ENCODE measurements around the gene ST7. TPM values are rescaled to one million over a fixed set of nuclear protein-coding genes. Genes with fewer than 3 reads are reported as not detected.

ST7 gene
- total RNA-seq, 1 experiment from 2014 or later = 22.6 TPM

DNA sequence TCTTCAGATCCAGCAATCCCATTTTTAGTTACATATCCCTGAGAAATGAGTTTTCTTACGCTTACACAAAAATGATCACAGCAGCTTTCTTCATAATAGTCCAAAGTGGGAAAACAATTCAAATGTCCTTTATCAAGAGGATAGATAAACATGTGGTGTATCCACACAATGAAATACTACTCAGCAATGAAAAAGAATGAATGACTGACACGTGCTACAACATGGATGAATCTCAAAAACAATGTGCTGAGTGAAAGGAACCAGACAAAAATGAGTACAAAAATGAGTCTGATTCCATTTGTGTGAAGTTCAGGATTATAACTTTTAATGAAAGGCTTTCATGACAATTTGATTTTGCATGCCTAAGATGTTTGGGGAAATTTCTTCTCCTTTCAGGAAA lies 230.4 kb downstream of the ST7 start:
- DNase-seq (ENCODE audit: low read depth) = no peak
- in situ Hi-C loops (cut with HindIII; ENCODE audit: low pct_unique_long_range_greater_than_20kb, low sequenced_read_pairs) = no loop called here

DNA sequence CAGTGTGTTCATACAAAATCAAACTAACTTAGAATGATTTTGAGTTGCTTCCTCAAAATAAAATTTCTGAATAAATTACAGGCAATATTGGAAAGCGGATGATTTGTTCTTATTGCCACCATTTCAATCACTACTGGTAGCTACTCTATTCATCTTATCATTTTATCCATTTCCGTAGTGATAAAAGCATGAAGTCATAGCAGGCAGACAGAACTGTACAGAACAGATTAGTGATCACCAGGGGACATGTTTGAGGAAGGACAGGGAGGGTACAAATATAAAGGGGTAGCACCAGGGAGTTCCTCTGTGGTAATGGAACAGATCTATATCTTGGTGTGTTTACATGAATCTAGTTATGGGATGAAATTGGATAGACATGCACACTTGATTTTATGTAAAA lies 231.1 kb downstream of the ST7 start:
- in situ Hi-C loops (cut with HindIII; ENCODE audit: low pct_unique_long_range_greater_than_20kb, low sequenced_read_pairs) = no loop called here
- no peak for DNase-seq (ENCODE audit: low read depth)

DNA sequence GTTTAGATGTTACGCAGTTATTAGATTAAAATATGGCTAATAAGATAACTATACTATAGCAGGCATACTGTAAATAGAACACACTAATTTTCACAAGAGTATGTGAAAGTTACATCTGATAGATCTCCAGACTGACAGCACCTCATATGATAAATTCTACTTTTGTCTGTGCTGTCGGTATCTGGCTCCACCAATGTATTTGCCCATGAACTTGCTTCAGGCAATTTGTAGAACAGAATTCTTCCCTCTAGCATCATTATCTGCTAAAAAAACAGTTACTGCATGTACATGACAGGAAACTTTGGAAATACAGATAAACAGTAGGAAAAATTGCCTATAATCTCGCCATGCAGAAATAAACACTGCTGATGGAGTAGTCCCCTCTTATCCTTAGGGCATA lies 231.8 kb downstream of the ST7 start:
- in situ Hi-C loops (cut with HindIII; ENCODE audit: low pct_unique_long_range_greater_than_20kb, low sequenced_read_pairs) = no loop called here

DNA sequence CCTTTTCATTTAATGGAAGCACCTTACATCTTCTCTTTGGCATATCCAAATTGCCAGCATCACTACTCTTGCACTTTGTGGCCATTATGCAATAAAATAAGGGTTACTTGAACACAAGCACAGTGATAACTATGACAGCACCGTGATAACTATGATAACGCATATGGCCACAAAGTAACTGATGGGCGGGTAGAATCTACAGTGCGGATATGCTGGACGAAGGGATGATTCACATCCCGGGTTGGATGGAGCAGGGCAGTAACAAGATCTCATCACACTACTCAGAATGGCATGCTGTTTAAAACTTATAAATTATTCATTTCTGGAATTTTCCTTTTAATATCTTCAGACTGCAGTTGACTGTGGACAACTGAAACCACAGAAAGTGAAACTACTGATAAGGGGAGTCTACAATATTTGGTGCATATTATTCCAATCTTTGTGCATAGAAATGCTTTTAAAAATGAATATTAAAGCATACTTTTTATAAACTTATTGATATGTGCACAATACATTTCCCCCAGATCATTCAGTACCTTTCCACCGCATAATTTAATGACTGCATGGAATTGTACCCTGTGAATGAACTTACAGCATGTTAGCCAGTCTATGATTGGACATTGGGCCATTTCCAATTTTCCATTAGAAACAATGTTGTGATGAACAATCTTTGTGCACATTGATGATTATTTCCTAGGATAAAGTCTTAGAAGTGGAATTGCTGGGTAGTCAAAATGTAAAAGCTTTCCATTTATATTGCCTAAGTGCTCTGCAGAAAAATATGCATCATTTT lies 233.1 kb downstream of the ST7 start:
- in situ Hi-C loops (cut with HindIII; ENCODE audit: low pct_unique_long_range_greater_than_20kb, low sequenced_read_pairs) = no loop called here
- DNase-seq (ENCODE audit: low read depth) = no peak

More for the DNA sequence above, 231.8 kb downstream of the ST7 start:
- no peak for DNase-seq (ENCODE audit: low read depth)

DNA sequence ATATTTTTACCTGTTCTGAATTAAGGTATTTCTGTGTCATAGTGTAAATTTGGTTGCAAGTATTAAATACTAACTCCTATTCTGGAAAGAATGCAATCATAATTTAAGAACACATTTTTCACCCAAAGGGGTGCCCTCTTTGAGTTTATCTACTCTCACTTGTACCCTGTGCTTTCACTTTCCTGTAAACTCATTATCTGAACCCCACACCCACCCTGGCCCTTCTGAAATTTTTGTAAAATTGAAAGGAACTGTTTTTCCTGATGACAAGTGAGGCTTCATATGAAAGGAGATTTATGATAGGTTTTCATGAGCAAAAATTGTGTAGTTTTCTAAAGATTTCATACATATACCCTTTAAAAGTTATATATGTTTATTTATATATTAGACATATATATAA lies 235.1 kb downstream of the ST7 start:
- in situ Hi-C loops (cut with HindIII; ENCODE audit: low pct_unique_long_range_greater_than_20kb, low sequenced_read_pairs) = no loop called here
- DNase-seq (ENCODE audit: low read depth) = no peak

DNA sequence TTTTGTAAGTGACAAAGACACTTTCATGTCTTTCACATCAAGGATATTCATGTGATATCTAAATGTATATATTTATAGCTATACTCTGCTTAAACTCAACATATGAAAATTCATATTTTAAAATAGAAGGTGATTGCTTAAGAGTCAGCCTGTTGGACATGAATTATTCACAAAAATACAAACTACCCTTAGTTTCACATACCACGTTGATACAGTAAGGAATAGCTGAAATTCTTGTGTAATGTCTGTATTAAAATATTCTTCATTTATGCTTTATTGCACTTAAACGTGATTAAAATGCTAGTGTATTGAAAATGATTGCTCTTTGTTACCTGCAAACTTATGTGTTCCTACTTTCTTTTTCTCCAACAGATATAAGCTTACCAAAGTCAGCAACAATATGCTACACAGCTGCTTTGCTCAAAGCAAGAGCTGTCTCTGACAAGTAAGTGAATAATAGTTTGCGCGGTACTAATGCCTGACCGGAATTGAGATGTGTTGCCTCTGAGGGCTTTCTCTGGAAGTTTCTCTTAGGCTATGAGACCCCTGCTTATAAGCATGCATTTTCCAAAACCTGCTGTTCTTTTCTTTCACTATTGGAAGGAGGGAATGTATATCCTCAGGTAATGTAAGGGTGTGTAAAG lies 235.8 kb downstream of the ST7 start:
- in situ Hi-C loops (cut with HindIII; ENCODE audit: low pct_unique_long_range_greater_than_20kb, low sequenced_read_pairs) = no loop called here
- DNase-seq (ENCODE audit: low read depth) = no peak

DNA sequence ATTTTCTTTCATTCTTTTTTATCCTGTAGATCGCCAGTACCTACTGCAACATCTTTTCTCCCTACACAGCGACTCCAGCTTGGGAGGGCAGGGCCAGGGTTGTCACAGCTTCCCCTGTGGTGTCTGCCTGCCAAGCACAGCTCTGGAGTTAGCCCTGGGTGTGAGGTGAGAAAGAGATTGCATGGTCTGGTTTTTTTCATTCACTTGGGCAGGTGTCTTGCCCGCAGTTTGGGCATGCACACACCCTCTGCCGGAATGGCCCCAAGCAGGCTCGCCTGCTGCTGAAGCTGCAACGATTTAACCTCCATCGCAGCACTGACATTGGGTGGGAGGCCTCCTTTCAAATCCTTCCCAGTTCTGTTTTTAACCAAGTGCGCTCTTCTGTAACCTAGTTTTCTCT lies 236.8 kb downstream of the ST7 start:
- DNase-seq (ENCODE audit: low read depth) = no peak
- in situ Hi-C loops (cut with HindIII; ENCODE audit: low pct_unique_long_range_greater_than_20kb, low sequenced_read_pairs) = no loop called here

DNA sequence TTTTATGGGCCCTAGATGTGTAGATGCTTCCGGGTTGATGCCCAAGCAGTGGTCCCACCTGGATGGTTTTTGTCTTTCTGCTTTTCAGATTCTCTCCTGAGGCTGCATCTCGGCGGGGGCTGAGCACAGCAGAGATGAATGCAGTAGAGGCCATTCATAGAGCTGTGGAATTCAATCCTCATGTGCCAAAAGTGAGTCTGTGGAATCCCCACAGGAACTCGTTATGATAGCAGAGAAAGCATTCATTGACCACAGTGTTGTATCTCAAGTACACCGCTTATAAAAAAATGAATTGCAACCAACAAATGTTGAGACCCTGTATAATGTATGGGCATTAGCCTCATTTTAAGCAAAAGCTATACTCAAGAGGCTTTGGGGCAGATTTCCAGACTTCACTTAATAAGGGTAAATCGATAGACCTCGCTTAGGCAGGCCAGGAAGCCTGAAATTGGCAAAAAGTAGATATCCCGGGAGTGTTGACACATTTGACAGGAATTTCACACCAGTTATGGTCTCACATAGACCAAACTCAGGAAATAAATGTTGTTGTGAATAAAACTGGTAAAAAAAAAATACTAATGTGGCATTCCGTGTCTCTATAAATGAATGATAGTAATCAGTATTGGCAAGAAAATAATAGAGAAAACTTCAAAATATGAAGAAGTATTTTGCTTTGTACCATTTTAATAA lies 237.6 kb downstream of the ST7 start:
- no peak for DNase-seq (ENCODE audit: low read depth)
- in situ Hi-C loops (cut with HindIII; ENCODE audit: low pct_unique_long_range_greater_than_20kb, low sequenced_read_pairs) = no loop called here

DNA sequence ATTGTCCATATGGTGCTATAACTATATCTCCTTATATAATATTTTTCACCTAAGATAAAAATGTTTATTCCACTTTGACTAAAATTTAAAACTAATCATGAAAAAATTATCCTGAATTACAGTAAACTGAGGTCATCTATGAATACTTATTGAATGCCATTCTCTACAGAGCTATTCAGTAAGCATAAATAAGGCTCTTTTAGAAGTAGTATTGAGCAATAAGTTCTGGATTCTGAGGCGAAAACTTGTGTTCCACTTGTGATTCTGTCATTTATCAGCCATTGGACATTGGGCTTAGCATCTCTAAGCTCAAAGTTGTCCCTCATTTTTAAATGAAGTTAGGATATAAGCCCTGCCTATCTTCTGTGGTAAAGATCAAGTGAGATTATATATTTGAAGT lies 238.8 kb downstream of the ST7 start:
- in situ Hi-C loops (cut with HindIII; ENCODE audit: low pct_unique_long_range_greater_than_20kb, low sequenced_read_pairs) = no loop called here
- DNase-seq (ENCODE audit: low read depth) = no peak

DNA sequence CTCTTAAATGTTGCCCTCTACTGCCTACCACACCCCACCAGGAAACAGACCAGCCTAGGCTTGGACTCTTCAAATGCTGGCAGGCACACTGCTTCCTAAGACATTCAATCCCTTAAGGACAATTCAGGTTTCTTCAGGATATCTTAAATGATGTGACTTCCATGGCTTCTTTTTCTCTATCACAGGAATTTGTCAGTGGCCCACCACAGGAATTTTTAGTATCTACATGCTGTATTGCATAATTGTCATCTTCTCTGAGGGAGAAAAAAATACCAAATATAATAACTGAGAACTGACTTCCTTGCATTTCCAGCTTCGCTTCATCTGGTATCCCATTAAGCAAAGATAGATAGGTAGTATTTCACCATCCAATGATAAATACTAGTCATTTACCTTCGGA lies 240.3 kb downstream of the ST7 start:
- in situ Hi-C loops (cut with HindIII; ENCODE audit: low pct_unique_long_range_greater_than_20kb, low sequenced_read_pairs) = no loop called here
- no peak for DNase-seq (ENCODE audit: low read depth)

DNA sequence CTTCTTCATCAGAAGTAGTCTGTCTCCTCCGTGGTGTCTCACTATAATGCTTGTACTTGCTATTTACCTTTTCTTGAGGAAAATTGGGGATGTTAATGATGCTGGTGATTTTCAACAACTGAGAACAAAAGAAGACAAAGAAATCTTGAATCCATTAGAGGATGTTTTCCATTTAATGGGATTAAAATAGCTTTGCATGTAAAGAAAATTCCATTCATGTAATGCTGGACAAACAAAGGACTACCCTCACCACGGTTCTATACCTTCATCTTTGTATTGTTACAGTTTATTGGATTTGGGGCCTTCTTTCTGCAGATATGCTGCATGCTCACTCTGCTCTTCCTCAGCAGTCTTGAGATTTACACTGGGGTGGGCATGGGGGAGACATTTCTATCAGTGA lies 241.1 kb downstream of the ST7 start:
- in situ Hi-C loops (cut with HindIII; ENCODE audit: low pct_unique_long_range_greater_than_20kb, low sequenced_read_pairs) = no loop called here
- DNase-seq (ENCODE audit: low read depth) = no peak

DNA sequence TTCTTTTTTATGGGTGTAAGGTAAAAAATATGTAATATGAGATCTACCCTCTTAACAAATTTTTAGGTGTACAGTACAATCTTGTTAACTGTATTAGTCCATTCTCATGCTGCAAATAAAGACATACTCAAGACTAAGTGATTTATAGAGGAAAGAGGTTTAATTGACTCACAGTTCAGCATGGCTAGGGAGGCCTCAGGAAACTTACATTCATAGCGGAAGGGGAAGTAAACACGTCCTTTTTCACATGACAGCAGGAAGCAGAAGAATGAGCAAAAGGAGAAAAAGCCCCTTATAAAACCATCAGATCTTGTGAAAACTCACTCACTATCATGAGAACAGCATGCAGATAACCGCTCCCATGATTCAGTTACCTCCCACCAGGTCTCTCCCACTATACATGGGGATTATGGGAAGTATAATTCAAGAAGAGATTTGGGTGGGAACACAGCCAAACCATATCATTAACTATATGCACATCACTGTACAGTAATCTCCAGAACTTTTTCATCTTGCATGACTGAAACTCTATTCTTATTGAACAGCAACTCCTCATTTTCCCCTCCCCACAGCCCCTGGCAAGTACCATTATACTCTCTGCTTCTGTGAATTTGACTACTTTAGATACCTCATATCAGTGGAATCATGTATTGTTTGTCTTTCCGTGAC lies 242.2 kb downstream of the ST7 start:
- in situ Hi-C loops (cut with HindIII; ENCODE audit: low pct_unique_long_range_greater_than_20kb, low sequenced_read_pairs) = no loop called here
- DNase-seq (ENCODE audit: low read depth) = no peak

DNA sequence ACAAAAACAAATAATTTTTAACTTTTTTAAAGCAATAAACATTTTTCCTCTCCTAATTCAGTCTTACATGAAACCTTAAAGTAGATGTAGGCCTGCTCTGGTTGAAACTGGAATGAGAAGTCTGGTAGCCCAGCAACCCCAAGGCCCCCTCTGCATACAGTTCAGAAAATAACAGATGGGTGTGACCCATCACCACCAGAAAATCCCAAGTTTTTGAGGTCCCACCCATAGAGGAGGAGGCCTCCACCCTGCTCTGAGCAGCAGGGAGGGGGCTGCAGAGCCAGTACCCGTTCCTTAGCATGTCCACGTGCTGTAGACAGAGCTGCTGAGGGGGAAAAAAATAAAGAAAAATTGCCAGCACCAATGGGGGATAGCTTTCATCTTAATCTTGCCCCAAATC lies 246.8 kb downstream of the ST7 start:
- in situ Hi-C loops (cut with HindIII; ENCODE audit: low pct_unique_long_range_greater_than_20kb, low sequenced_read_pairs) = no loop called here
- no peak for DNase-seq (ENCODE audit: low read depth)

DNA sequence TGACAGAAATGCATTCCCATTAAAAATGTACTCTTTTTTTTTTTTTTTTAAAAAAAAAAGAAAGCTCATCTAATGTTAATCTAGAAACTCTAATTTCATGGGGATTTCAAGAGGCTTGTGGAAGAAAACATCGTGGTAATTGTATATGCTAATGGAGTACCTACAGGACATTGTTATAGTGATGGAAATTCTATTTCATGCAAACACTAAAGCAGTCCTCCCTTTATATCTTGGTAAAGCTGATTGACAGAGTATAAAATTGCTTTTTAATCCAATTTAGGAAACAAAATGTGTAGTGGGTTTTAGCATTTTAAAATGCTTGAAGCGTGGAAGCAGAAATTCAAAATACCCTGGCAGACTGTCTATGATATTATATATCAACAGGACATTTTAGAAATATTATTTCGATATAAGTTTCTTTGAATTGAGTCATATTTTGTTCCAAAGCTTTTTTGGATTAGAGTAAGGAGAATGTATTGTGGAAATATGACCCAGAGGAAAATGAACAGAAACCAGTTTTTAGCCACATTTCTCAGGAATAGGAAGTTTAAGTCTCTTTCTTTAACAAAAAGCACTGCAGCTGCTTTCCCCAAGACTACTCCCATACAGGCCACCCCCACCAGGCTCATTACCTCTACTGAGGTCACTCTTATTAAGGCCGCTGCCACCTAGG lies 247.6 kb downstream of the ST7 start:
- no peak for DNase-seq (ENCODE audit: low read depth)
- in situ Hi-C loops (cut with HindIII; ENCODE audit: low pct_unique_long_range_greater_than_20kb, low sequenced_read_pairs) = no loop called here

DNA sequence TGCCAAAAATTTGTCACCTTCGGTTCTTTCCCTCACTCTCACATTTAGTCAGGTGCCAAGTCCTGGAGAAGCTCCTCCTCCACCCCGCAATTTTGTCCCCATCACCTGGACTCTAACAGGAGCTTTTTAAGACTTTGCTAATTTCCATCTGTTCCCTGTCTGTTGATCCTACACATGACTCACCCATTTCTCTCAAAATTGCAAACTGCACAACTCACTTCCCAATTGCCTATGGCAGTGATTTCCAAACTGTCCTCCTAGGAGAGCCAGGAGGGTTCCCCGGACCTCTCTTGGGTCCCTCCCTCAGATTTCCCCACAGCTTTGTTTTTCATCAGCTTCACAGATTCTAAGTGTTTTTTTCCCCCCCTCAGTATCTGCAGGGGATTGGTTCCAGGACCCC lies 249.2 kb downstream of the ST7 start:
- no peak for DNase-seq (ENCODE audit: low read depth)
- in situ Hi-C loops (cut with HindIII; ENCODE audit: low pct_unique_long_range_greater_than_20kb, low sequenced_read_pairs) = no loop called here

DNA sequence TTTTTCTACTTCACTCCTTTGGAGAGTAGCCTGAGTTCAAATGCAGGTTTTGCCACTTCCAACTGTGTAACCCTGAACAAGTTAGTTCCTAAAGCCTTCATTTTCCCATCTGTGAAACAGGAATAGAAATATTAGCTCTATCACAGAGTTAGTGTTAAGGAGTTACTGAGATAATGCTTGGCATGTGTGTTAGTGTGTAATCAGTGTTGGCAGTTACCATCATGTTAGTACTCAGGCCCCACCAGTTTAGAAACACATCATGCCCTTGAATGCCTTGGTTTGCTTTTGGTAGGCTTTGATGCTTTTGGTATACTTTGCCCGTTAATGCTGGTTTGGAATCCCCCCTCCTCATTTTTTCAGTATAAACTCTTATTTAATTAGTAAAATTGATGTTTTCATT lies 249.9 kb downstream of the ST7 start:
- in situ Hi-C loops (cut with HindIII; ENCODE audit: low pct_unique_long_range_greater_than_20kb, low sequenced_read_pairs) = no loop called here
- DNase-seq (ENCODE audit: low read depth) = no peak

DNA sequence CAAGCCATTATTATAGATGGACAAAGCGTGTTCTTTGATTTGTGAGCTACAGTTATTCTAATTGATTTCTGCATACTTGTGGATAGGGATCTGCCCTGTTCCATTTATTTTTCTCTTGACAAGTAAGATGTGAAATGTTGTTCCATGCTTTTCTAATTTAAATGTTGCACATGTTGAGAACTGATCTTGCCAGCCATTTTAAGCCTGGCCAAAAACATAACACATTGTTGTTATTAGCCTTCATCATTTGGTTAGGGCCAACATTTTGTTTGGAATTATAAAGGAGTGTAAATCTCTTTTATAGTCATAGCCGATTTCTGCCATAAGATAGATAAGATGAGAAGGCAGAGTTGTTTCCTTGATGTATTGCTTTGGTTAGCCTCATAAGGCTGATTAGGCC lies 252.6 kb downstream of the ST7 start:
- no peak for DNase-seq (ENCODE audit: low read depth)
- in situ Hi-C loops (cut with HindIII; ENCODE audit: low pct_unique_long_range_greater_than_20kb, low sequenced_read_pairs) = no loop called here

DNA sequence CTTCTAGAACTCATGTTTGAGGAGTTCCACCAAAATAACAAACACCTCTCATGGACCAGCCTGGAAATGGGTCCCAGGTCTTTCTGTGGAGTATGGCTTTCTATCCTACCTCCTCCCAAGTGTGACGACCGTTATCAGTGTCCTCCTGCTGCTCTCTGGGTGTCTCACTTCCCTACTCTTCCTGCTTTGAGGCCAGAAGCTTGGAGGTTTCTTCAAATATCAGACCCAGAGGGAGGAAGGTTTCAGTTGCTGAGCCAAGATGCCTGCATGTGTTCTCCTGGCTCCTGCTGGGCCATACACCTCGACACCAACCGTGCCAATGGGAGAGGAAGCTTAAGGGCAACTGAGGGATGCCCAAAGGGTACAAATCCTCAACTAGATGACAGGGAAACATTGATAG lies 255.0 kb downstream of the ST7 start:
- DNase-seq (ENCODE audit: low read depth) = no peak
- in situ Hi-C loops (cut with HindIII; ENCODE audit: low pct_unique_long_range_greater_than_20kb, low sequenced_read_pairs) = no loop called here

DNA sequence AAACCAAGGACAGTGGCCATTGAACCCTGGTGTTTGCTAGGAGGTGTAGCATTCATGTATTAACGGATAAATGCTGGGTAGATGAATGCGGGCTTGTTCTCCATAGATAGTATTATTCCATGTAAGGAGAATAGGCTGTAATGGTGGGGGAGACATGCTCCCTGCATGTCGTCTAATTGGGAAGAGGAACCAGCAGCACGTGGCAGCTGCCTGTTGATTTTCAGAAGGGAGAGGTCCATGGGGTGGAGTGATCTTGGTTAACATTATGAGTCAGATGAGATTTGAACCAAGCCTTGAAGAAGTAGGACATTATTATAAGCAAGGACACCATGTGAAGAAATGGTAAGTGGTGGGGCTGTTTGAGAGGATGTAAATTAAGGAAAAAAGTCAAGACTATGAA lies 257.1 kb downstream of the ST7 start:
- DNase-seq (ENCODE audit: low read depth) = no peak
- in situ Hi-C loops (cut with HindIII; ENCODE audit: low pct_unique_long_range_greater_than_20kb, low sequenced_read_pairs) = no loop called here
